HUES6 (cell line): ENCODE data around the gene GIGYF1.
"Not testable (repeated sequence)": the region's sequence is repeated elsewhere in the genome, so short reads cannot be mapped to it uniquely, and the experiment has no call there.

ENCODE experiments used
- H3K27ac ChIP-seq: 2 replicates; pipeline ENCODE4 v1.7.0; 2013; ENCODE audit warnings: low read depth, mild to moderate bottlenecking, low read length, inconsistent platforms
- H3K27me3 ChIP-seq: 2 replicates; pipeline ENCODE4 v1.6.1; 2013; ENCODE audit warnings: low read length; ENCODE audit not compliant: control insufficient read depth, insufficient read depth
- H3K36me3 ChIP-seq: 2 replicates; pipeline ENCODE4 v1.6.1; 2013; ENCODE audit warnings: low read length; ENCODE audit not compliant: control insufficient read depth, insufficient read depth
- H3K4me1 ChIP-seq: 2 replicates; pipeline ENCODE4 v1.6.1; 2013; ENCODE audit warnings: low read length; ENCODE audit not compliant: control insufficient read depth, insufficient read depth
- H3K4me3 ChIP-seq: 2 replicates; pipeline ENCODE4 v1.5.1; 2013; ENCODE audit warnings: low read depth, low read length
- H3K9ac ChIP-seq: one replicate; pipeline ENCODE4 v1.6.1; 2013; ENCODE audit warnings: mild to moderate bottlenecking, low read length
- H3K9me3 ChIP-seq: 2 replicates; pipeline ENCODE4 v1.6.1; 2013; ENCODE audit warnings: low read depth, low read length; ENCODE audit not compliant: control insufficient read depth, insufficient read depth

The GIGYF1 gene

GRCh38 chr7:100668069-100668449 is 26.0 kb downstream of the GIGYF1 start:
- H3K9me3 ChIP-seq: no peaks in the 10 kb centered on the region
- H3K27me3 ChIP-seq: peaks cover 12% of the 10 kb centered on the region
- no peak overlapping the region for H3K27ac ChIP-seq
- no peak overlapping the region for H3K4me3 ChIP-seq
- no peaks in the 10 kb centered on the region for H3K36me3 ChIP-seq
- H3K9ac ChIP-seq: no peak overlapping the region
- H3K4me1 ChIP-seq: no peaks in the 10 kb centered on the region

DNA sequence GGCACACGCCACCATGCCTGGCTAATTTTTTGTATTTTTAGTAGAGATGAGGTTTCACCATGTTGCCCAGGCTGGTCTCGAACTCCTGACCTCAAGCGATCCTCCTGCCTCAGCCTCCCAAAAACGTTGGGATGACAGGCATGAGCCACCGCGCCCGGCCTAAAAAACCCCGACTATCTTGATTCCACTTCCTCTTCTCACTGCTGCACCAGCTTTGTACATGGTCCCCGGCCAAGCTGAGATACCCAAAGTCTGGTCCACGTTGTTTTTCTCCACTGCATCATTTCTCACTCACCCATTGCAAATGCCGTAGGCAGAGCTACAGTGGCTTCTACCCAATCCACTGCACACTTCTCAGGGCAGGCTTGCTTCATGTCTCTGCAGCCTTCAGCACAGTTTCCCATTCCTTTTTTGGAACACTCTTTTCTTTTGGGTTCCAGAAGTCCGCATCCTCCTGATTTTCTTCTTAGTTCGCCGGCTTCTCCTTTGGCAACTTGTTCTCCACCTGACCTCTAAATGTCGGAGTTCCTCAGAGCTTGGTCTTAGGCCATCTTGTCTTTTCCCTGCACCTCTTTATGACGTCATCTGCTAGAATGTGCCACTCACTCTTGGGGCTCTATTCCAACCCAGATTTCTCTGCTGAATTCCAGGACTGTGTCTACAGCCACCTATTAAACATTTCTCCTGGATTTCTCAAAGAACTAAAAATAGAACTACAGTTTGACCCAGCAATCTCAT is 26.6 kb downstream of the GIGYF1 start:
- H3K27ac ChIP-seq: no peak overlapping the region
- no peak overlapping the region for H3K9ac ChIP-seq
- no peaks in the 10 kb centered on the region for H3K4me1 ChIP-seq
- H3K36me3 ChIP-seq: no peaks in the 10 kb centered on the region
- peaks cover 10% of the 10 kb centered on the region for H3K27me3 ChIP-seq
- no peak overlapping the region for H3K4me3 ChIP-seq
- H3K9me3 ChIP-seq: no peaks in the 10 kb centered on the region

- no peak overlapping the region for H3K27ac ChIP-seq
- peaks cover 4% of the 10 kb centered on the region for H3K27me3 ChIP-seq
- no peaks in the 10 kb centered on the region for H3K4me1 ChIP-seq
- no peak overlapping the region for H3K9ac ChIP-seq
- H3K9me3 ChIP-seq: no peaks in the 10 kb centered on the region
- no peaks in the 10 kb centered on the region for H3K36me3 ChIP-seq
- no peak overlapping the region for H3K4me3 ChIP-seq
These were observed 28.8 kb downstream of the GIGYF1 start for GRCh38 chr7:100665168-100665726.

- not testable (repeated sequence) for H3K27ac ChIP-seq, H3K4me3 ChIP-seq, H3K9me3 ChIP-seq, H3K4me1 ChIP-seq, H3K9ac ChIP-seq, H3K36me3 ChIP-seq
- H3K27me3 ChIP-seq: peaks cover 18% of the 10 kb centered on the region
These were observed 31.8 kb downstream of the GIGYF1 start for GRCh38 chr7:100662194-100662776.

- Histone ChIP-seq H3K27me3 (peaks cover 42% of the 10 kb centered on the region), H3K4me1 (no peaks in the 10 kb centered on the region), H3K9ac (no peak within 1 kb of the TSS), H3K9me3 (0 out of 2 replicates have a peak, but pooled peaks cover 3% of the 10 kb centered on the region), H3K27ac (no peak within 1 kb of the TSS), H3K36me3 (no peaks in the 10 kb centered on the region), H3K4me3 (peak within 1 kb of the TSS; percentile 51)
These were observed 38.0 kb downstream of the GIGYF1 start, which contains the start of gene ACTL6B for GRCh38 chr7:100655908-100656674. TSS of gene ACTL6B (minus strand) at chr7:100656448. CDS start at chr7:100656354, 94 bp downstream.

GRCh38 chr7:100654908-100655831 is 38.9 kb downstream of the GIGYF1 start:
- peaks cover 42% of the 10 kb centered on the region for H3K27me3 ChIP-seq

DNA sequence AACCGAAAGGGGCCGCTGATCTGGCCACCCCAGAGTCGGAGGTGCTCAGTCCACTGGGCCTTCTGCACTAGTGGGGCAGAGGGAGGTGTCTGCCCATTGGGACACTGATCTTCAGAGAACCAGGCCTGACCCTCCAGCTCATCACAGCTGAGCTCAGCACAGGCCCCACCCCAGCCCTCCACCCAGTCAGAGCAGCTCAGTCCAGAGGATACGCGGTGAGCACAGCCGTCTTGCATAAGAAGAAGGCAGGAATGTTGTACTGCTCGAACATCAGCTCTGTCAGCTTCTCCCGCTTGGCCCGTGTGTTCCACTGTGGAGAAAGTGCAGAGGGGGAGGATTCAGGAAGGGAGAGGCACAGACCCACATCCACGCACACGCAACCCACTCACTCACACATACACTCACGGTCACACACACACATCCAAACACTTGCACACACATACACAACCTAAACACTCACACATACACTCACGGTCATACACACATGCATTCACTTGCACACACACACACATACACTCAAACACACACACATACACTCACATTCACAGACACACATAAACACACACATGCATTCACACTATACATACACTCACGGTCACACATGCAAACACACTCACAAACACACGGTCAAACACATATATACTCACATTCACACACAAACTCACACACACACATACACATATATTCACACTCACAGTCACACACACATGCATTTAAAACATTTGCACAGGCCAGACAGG is 44.1 kb downstream of the GIGYF1 start:
- H3K4me3 ChIP-seq: no peak overlapping the region
- peaks cover 5% of the 10 kb centered on the region for H3K4me1 ChIP-seq
- H3K27ac ChIP-seq: no peak overlapping the region
- peaks cover 21% of the 10 kb centered on the region for H3K27me3 ChIP-seq
- no peak overlapping the region for H3K9ac ChIP-seq
- H3K36me3 ChIP-seq: no peaks in the 10 kb centered on the region
- 0 out of 2 replicates have a peak, but pooled peaks cover 3% of the 10 kb centered on the region for H3K9me3 ChIP-seq

More at GRCh38 chr7:100654908-100655831, 38.9 kb downstream of the GIGYF1 start:
- Histone ChIP-seq H3K9ac (no peak overlapping the region), H3K9me3 (0 out of 2 replicates have a peak, but pooled peaks cover 3% of the 10 kb centered on the region), H3K36me3 (no peaks in the 10 kb centered on the region), H3K27ac (no peak overlapping the region), H3K4me3 (peak overlapping the region; percentile 51), H3K4me1 (no peaks in the 10 kb centered on the region)

- Histone ChIP-seq H3K4me1 (peaks cover 21% of the 10 kb centered on the region), H3K27me3 (peaks cover 4% of the 10 kb centered on the region; the same call in 1 of the 2 replicates), H3K27ac (no peak overlapping the region), H3K9ac (no peak overlapping the region), H3K4me3 (no peak overlapping the region), H3K9me3 (no peaks in the 10 kb centered on the region), H3K36me3 (no peaks in the 10 kb centered on the region)
These were observed 51.5 kb downstream of the GIGYF1 start for GRCh38 chr7:100642534-100642907.

DNA sequence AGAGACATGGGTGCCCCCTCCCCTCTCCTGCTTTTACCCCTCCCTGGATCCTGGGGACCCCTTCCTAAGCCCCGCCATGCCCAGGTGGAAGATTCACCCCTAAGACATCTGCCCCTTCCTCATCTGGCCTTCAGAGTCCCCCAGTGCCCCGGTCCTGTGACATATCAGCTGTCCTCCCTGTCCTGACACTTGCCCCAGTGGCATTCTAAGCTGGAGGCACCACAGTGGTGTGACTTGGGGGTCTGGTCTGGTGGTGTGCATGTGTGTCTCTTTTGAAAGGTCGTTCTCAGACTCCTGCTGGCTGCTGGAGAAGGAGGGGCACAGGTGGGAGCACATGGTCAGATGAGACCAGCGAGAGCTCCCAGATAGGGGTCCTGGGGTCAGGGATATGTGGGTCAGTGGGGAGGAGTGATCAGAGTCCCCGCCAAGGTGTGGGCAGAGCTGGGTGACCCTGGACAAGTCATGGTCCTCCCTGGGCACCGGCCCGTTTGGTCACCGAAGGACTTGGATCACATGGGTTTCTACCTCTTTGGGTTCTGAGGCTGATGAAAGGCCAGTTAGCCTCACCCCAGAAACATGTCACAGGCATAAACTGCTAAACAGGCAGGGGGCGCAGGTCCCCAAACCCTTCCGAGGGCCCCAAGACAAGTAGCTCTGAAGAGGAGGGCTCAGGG is 52.1 kb downstream of the GIGYF1 start:
- peaks cover 18% of the 10 kb centered on the region for H3K4me1 ChIP-seq
- no peak overlapping the region for H3K27ac ChIP-seq
- H3K9ac ChIP-seq: no peak overlapping the region
- H3K9me3 ChIP-seq: no peaks in the 10 kb centered on the region
- H3K4me3 ChIP-seq: no peak overlapping the region
- no peaks in the 10 kb centered on the region for H3K36me3 ChIP-seq
- H3K27me3 ChIP-seq: peaks cover 4% of the 10 kb centered on the region; the same call in 1 of the 2 replicates
